GM19397 (cell line): ENCODE results near the gene KRT10.

ENCODE experiments used
- ATAC-seq: cut with Tn5 transposase; IDR thresholded peaks from one replicate; pipeline ENCODE4 v1.9.1; 2021; ENCODE audit warnings: mild to moderate bottlenecking, moderate library complexity; ENCODE audit not compliant: unreplicated experiment

The KRT10 gene

GRCh38 chr17:40809721-40810421 lies 12.5 kb downstream of the KRT10 start:
- no peak for ATAC-seq

DNA sequence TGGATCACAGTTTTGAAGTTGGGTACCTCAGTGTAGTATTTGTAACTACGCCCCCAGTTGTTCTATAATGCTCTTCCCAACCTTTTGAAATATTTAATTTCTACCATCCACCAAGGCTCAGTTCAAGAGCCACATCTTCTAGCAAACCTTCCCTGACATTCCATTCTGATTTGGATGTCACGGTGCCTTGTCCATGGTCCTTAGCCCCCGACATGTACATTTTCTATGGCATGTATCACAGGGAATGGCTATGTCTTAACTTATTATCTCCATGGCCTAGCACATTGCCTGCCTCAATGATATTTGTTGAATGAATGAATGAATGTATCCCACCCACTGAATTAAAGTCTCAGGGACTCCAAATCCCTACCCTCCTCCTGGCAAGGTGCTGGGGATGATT lies 16.3 kb downstream of the KRT10 start:
- ATAC-seq = no peak

DNA sequence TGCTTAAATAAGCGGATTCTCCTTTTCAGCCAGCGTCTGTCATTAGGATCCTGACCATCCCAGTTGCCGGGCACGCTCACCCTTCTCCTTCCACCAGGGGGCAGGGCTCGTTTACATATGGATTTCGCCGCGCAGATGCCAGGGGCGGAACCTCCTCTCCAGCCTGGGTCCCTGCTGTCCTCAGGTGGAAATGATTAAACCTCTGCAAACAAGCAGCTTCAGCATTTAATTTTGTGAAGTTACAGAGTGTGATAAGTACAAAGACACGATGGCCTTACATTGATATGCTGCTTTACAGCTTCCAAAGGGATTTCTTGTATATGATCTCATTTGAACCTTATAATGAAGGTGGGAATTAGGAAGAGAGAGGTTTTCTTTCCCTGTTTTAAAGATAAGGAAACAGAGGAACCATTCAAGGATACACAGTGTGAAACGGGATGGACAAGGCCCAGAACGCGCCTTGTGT lies 18.8 kb downstream of the KRT10 start:
- no peak for ATAC-seq

DNA sequence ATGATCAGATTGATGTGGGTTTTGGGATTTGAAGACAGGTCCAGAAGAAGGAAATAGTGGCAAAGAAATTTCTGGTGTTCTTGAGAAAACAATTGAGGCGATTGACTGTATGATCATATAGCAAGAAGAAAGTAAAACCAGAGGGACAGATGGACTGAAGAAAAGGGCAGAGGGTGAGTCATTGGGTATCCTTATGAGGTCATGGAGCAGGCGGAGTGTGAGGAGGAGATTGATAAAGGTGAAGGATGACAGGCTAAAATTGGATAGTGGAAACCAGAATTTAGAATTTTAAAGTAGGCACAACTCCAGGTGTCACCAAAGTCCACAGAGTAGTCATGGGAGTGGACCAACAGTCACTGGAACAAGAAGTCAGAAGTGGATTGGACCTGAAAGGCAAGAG lies 21.3 kb downstream of the KRT10 start:
- ATAC-seq = no peak

DNA sequence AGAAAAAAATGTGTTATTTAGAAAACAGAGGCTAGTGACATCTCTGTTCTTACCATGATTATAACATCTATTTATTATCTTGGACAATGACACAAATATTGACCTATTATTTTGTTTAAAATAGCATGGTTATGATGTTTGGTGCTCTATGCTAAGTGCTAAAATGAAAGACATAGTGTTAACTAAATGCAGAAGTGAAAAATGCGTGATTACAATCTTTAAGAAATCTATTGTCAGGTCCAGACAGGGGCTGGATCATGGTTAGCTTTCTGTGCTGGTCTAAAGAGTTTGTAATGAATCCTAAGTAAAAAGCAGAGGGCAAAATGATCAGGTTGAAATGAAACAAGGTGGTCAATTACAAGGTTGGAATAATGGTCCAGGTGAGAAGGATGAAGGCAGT lies 22.0 kb downstream of the KRT10 start:
- no peak for ATAC-seq

DNA sequence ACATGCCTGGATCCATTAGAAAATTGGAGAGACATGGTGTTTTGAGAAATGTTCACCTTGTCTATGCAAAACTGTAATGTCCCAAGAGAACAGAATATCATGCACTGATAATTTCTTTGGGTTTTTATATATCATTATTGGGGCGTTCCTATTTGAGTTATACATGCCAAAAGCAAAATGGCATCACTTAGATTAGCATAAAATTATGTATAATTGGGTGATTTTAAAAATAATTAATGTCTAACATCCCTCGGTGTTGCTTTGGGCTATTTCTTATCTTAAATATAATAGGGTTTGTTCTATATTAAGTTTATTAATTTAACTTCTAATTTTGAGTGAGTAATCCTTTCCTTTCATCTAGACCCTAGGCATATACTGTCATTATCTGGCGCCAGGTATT lies 22.6 kb downstream of the KRT10 start, which contains the start of gene KRT28:
Gene KRT28, minus strand, starts transcription at position 101 of the 400 bp plus-strand sequence. Its CDS starts 66 bp downstream, at position 35.
- no peak for ATAC-seq

- ATAC-seq = no peak
These were observed 25.6 kb downstream of the KRT10 start for GRCh38 chr17:40796846-40797245.

DNA sequence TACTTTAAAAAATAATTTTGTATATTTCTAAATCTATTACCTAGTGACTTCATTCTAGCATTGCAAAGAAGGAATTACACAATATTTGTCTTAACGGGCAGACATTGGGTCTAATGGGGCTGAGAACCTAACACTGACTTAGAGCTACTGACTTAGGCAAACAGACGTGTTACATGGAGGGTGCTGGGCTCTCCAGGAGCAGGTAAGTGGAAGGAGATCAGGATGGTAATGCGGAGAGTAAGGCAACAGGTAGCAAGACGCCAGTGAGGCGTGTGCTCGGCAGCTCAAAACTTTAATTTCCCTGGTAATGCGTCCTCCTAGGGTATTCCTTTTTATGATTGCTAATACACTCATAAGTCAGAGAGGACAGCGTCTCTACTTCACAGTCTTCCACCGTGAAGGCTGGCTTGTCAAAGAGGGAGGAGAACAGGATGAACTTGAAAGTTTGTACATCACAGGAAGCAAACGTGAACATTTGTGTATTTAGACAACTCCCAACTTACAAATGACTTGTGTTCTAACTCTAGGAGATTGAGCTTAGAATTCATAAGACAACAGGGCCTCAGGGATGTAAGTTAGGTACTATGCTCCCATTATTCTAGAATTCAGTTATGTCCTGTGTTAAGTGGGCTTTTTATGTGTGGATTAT lies 27.3 kb downstream of the KRT10 start:
- ATAC-seq = no peak

DNA sequence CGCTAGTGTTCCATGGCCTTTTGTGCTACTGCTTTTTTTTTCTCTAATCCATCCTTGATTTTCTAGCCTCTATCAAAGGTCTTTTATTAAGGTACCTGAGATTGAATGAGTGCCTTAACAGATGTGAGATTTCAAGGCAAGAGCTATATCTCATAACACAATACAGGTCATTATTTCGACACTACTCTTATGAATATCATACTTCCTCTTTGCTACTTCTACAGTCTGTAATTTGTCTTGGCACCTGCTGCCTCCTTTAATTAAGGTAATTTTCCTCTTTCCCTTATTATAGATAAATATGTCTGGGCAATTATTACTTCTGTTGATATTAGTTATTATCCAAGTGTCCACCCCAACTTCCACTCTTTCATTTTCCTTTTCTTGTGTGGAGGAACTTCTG lies 27.9 kb downstream of the KRT10 start:
- no peak for ATAC-seq

GRCh38 chr17:40793832-40794231 lies 28.6 kb downstream of the KRT10 start:
- ATAC-seq = no peak

GRCh38 chr17:40791787-40792436 lies 30.5 kb downstream of the KRT10 start:
- ATAC-seq = no peak

- no peak for ATAC-seq
These were observed 31.3 kb downstream of the KRT10 start for GRCh38 chr17:40791111-40791510.

GRCh38 chr17:40782450-40782849 lies 40.0 kb downstream of the KRT10 start, which contains the start of gene KRT27:
KRT27 (minus strand) TSS chr17:40782550; CDS start chr17:40782493, 57 bp downstream.
- ATAC-seq = no peak

- no peak for ATAC-seq
These were observed 43.1 kb downstream of the KRT10 start for GRCh38 chr17:40779181-40779909.

DNA sequence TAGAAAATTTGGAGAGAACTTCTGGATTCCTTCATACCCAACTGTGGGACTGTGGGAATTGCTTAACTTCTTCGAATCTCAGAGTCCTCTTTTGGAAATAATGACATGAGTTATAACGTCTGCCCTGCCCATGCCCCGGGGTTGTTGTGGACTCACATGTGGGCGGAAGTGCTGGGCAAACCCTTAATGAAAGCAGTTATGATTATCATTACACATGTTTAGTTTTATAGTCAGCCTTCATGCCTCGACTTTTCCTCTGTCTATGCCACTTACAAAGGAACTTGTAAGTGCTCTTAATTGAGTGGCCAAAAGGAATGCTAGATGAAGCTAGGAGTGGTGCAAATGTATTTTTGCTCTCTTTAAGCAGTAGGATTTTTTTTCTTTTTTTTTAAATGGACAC lies 44.0 kb downstream of the KRT10 start:
- ATAC-seq = no peak

DNA sequence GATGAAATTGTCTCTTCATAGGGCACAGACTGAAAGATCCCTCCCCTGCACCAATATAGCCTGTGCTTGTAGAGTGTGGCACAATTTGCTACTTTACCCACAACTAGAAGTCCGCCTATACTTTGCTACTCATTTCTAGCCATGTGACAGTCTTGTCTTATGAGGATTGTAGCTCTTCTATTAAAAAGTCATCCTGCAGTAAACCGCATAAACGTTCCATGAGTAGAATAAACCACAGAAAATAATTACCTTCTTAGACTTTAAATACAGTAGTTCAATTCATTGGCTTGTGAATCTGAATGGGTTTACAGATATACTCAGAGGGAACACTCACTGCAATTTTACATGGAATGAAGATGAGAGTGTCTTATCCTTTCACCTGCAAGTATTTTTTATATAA lies 44.4 kb downstream of the KRT10 start:
- no peak for ATAC-seq

GRCh38 chr17:40777459-40777858 lies 45.0 kb downstream of the KRT10 start:
- no peak for ATAC-seq

GRCh38 chr17:40775945-40776344 lies 46.5 kb downstream of the KRT10 start:
- ATAC-seq = no peak

- ATAC-seq = no peak
These were observed 50.3 kb downstream of the KRT10 start, which contains the start of gene KRT26 for GRCh38 chr17:40772101-40772500. KRT26 (minus strand) TSS chr17:40772201; CDS start chr17:40772113, 88 bp downstream.
